22Rv1 (cell line): Measurements from ENCODE around the gene OLR1.
"Not testable (repeated sequence)": the region's sequence is repeated elsewhere in the genome, so short reads cannot be mapped to it uniquely, and the experiment has no call there.

Experiments used
- H3K27ac ChIP-seq: fragments of 450-650 bp; 2 replicates; pipeline ENCODE4 v1.5.1; 2017
- CTCF ChIP-seq: fragments of 450-650 bp; IDR thresholded peaks from 2 replicates; pipeline ENCODE4 v1.5.1; 2017; ENCODE audit warnings: mild to moderate bottlenecking
- ZFX ChIP-seq: fragments of 450-650 bp; IDR thresholded peaks from 2 replicates; pipeline ENCODE4 v1.6.1; 2017; ENCODE audit warnings: antibody characterized with exemption, borderline replicate concordance

Gene OLR1

GRCh38 chr12:10205220-10205807 is 33.4 kb upstream of the OLR1 start:
- TF ChIP-seq ZFX (no peak), CTCF (no peak)
- H3K27ac ChIP-seq: no peak overlapping the region

DNA sequence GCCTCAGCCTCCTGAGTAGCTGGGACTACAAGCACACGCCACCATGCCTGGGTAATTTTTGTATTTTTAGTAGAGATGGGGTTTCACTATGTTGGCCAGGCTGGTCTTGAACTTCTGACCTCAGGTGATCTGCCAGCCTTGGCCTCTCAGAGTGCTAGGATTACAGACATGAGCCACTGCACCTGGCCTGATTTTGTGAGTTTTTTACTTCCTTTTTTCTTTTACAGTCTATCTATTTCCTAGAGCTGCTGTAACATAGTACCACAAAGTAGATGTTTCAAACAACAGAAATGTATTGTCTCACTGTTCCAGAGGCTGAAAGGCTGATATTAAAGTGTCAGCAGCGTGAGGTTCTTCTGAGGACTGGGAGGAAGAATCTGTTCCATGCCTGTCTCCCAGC is 32.6 kb upstream of the OLR1 start:
- not testable (repeated sequence) for H3K27ac ChIP-seq

DNA sequence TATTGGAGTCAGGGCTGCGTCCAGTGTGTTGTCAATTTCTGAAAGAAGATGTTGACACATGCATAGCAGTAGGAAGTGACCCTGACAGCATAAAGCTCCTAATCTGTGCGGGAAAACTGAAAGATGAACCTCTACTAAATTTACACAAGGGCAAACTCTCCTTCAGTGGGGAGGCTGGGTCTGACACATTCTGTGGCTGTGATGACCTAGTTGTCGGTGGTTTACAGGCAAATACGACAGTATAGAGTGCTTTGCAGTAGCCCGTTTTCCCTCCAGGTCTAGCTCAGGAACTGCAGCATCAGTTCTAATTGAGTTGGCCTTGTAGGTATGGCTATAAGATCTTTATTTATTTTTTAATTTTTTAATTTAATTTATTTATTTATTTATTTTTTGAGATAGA is 25.9 kb upstream of the OLR1 start:
- H3K27ac ChIP-seq: no peak overlapping the region
- TF ChIP-seq CTCF: no peak
- no peak for TF ChIP-seq ZFX

GRCh38 chr12:10196210-10196609 is 24.3 kb upstream of the OLR1 start:
- TF ChIP-seq ZFX: no peak
- H3K27ac ChIP-seq: no peak overlapping the region

GRCh38 chr12:10194160-10194670 is 22.3 kb upstream of the OLR1 start:
- H3K27ac ChIP-seq: no peak overlapping the region

GRCh38 chr12:10191865-10192264 is 19.9 kb upstream of the OLR1 start:
- no peak for TF ChIP-seq ZFX
- no peak for TF ChIP-seq CTCF
- H3K27ac ChIP-seq: no peak overlapping the region

More at GRCh38 chr12:10194160-10194670, 22.3 kb upstream of the OLR1 start:
- no peak for TF ChIP-seq CTCF
- TF ChIP-seq ZFX: no peak

DNA sequence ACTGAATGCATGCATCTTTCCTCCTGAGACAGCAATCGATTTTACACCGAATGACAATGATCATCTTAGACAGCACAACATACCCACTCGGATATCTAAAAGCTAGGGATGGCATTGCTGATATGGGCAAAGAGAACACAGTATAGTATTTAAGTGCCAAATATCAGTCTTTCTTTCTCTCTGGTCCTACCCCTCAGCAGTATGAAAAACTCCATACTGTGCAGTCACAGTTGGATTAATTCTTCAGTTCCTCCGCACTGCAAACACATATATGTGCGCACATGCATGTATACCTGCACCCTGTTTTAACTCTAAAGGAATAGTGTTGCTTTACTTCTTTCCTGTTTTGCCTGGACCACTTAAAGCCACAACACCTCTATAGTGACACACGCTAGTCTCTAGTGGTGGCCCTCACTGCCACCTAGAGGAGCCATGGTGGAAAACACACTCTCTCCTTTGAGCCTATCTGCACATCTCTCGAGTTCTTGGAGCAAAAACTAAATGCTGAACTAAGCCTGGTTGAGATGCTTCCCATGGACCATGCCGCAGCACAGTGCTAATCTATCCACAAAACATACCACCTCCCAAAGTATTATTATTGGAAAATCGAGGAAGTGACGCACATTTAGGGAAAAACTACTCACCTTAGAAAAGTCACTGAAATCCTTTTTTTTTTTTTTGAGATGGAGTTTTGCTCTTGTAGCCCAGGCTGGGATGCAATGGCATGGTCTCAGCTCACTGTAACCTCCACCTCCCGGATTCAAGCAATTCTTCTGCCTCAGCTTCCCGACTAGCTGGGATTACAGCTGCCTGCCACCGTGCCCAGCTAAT is 18.8 kb upstream of the OLR1 start:
- H3K27ac ChIP-seq: no peak overlapping the region
- TF ChIP-seq ZFX (no peak), CTCF (peak; percentile 96)

- TF ChIP-seq ZFX (no peak), CTCF (no peak)
- no peak overlapping the region for H3K27ac ChIP-seq
These were observed 17.7 kb upstream of the OLR1 start for GRCh38 chr12:10189653-10190052.

- H3K27ac ChIP-seq: not testable (repeated sequence)
These were observed 15.0 kb upstream of the OLR1 start for GRCh38 chr12:10186958-10187357.
